Stimulated activated CD4-positive, alpha-beta T cell treated with anti-CD3 and anti-CD28 coated beads, TNF-alpha, amount 100 ng/mL, for 4 hours (primary cell): ENCODE results near the gene PAX3.
"Not testable (repeated sequence)": the region's sequence is repeated elsewhere in the genome, so short reads cannot be mapped to it uniquely, and the experiment has no call there.

Source experiments
- DNase-seq, 3 experiments: peaks; one replicate each; pipeline ENCODE4 v3.0.0-alpha.2; 2020; ENCODE audit warnings: low read depth in 3 of 3

PAX3 gene

GRCh38 chr2:222214885-222215284 is 83.9 kb downstream of the PAX3 start:
- DNase-seq = no peak

GRCh38 chr2:222213049-222213448 is 85.7 kb downstream of the PAX3 start:
- no peak for DNase-seq

GRCh38 chr2:222212571-222212970 is 86.2 kb downstream of the PAX3 start:
- no peak for DNase-seq

- DNase-seq = no peak
Measured at GRCh38 chr2:222208010-222208690, 90.6 kb downstream of the PAX3 start.

GRCh38 chr2:222205136-222205535 is 93.7 kb downstream of the PAX3 start:
- no peak for DNase-seq

- DNase-seq = no peak
Measured at GRCh38 chr2:222203041-222203440, 95.8 kb downstream of the PAX3 start.

- no peak for DNase-seq
Measured at GRCh38 chr2:222196159-222196558, 102.6 kb downstream of the PAX3 start.

GRCh38 chr2:222194669-222195068 is 104.1 kb downstream of the PAX3 start:
- no peak for DNase-seq

- DNase-seq = no peak
Measured at GRCh38 chr2:222193328-222193983, 105.3 kb downstream of the PAX3 start.

- no peak for DNase-seq
Measured at GRCh38 chr2:222180619-222181018, 118.2 kb downstream of the PAX3 start.

GRCh38 chr2:222179592-222179991 is 119.2 kb downstream of the PAX3 start:
- DNase-seq = no peak

- no peak for DNase-seq
Measured at GRCh38 chr2:222178450-222178849, 120.3 kb downstream of the PAX3 start.

GRCh38 chr2:222176890-222177289 is 121.9 kb downstream of the PAX3 start:
- DNase-seq = no peak

- no peak for DNase-seq
Measured at GRCh38 chr2:222174450-222174849, 124.3 kb downstream of the PAX3 start.

GRCh38 chr2:222169346-222169745 is 129.5 kb downstream of the PAX3 start:
- DNase-seq = no peak

- DNase-seq = no peak
Measured at GRCh38 chr2:222167762-222168161, 131.0 kb downstream of the PAX3 start.

- no peak for DNase-seq
Measured at GRCh38 chr2:222160944-222161343, 137.9 kb downstream of the PAX3 start.

- no peak for DNase-seq
Measured at GRCh38 chr2:222160125-222160524, 138.7 kb downstream of the PAX3 start.

- no peak for DNase-seq
Measured at GRCh38 chr2:222159221-222159620, 139.6 kb downstream of the PAX3 start.

GRCh38 chr2:222155003-222155664 is 143.7 kb downstream of the PAX3 start:
- DNase-seq = not testable (repeated sequence)
